ENCODE data around the gene C6orf47. TPM values are rescaled to one million over a fixed set of nuclear protein-coding genes. Genes with fewer than 3 reads are reported as not detected.
A peak's percentile ranks its signal among the peaks of the same experiment; 100 is the strongest.

The C6orf47 gene
- total and polyA plus RNA-seq, 2 of the 13 experiments (the other 11 are each of a cell fraction or from before 2014, with no cell fraction given): 1.7 to 18.1 TPM

GRCh38 chr6:31654574-31655348 is 5.8 kb downstream of the C6orf47 start:
- BruUV-seq (replicated peaks): no TSS peak
- TF ChIP-seq ATRX (CRISPR knock-in tag; IDR thresholded peaks at IDR 0.05; ENCODE audit: borderline replicate concordance): no peak
- TF ChIP-seq KDM4B (CRISPR knock-in tag; IDR thresholded peaks at IDR 0.05): no peak
- TF ChIP-seq ZNF784 (CRISPR knock-in tag; IDR thresholded peaks at IDR 0.05; ENCODE audit: borderline replicate concordance): no peak
- TF ChIP-seq ZNF142 (CRISPR knock-in tag; IDR thresholded peaks at IDR 0.05): no peak
- TF ChIP-seq ZC3H4 (CRISPR knock-in tag; IDR thresholded peaks at IDR 0.05; ENCODE audit: borderline replicate concordance): 0 out of 2 replicates have a peak, but pooled peaks have one; percentile 83
- TF ChIP-seq SRY (CRISPR knock-in tag; IDR thresholded peaks at IDR 0.05): no peak
- TF ChIP-seq ZSCAN12 (CRISPR knock-in tag; IDR thresholded peaks at IDR 0.05): no peak
- no peak for TF ChIP-seq ZBTB20 (CRISPR knock-in tag; IDR thresholded peaks at IDR 0.05; ENCODE audit: borderline replicate concordance, low read depth)
- no peak for TF ChIP-seq TFE3 (CRISPR knock-in tag; IDR thresholded peaks at IDR 0.05)
- TF ChIP-seq ZNF512B (CRISPR knock-in tag; IDR thresholded peaks at IDR 0.05; ENCODE audit: borderline replicate concordance): no peak

More at GRCh38 chr6:31654574-31655348, 5.8 kb downstream of the C6orf47 start:
- no peaks in the 10 kb centered on the region for H3K9me3 ChIP-seq (ENCODE audit: low read length)
- ATAC-seq (no peak), DNase-seq (ENCODE audit: low spot score) (peak; percentile 60), FAIRE-seq (no peak)
- peak overlapping the region; percentile 96 for H3K27ac ChIP-seq (ENCODE audit: extremely low read length, insufficient read depth, low read length)
- H3K36me3 ChIP-seq (replicated peaks in 1 of 2; ENCODE audit: control insufficient read depth in 1 of 2, insufficient read depth in 2 of 2, low read length in 2 of 2): peaks cover 6 to 24% of the 10 kb centered on the region in 2 experiments
- H3K4me1 ChIP-seq (ENCODE audit: insufficient read depth, low read length): peaks cover 81% of the 10 kb centered on the region
- in situ Hi-C loops (cut with HindIII; ENCODE audit: extremely low pct_ligation_motif_present, low pct_unique_long_range_greater_than_20kb) (no loop called here), intact Hi-C loops (cut with micrococcal nuclease; ENCODE audit: unreplicated experiment) (loop anchor here (10.0 kb wide), 1 partner anchor 110 kb away; the partner anchor contains the start of genes ATP6V1G2, DDX39B and NFKBIL1)
- peak overlapping the region; percentile 100 for H3K4me2 ChIP-seq (ENCODE audit: low read depth, low read length)
- H3K27me3 ChIP-seq (ENCODE audit: control insufficient read depth in 1 of 2, insufficient read depth in 2 of 2, low read length in 2 of 2): no peaks in the 10 kb centered on the region; a peak in 2 of 5 replicates
- H3K79me2 ChIP-seq (ENCODE audit: insufficient read depth, low read length): peaks cover 66% of the 10 kb centered on the region
- POLR2A ChIA-PET: interaction anchor here (0.9 to 8.0 kb wide), 43 partner anchors 9 to 475 kb away, joined by 3 to 438 read pairs (median 6); partner anchors contain the start of genes ABHD16A, AIF1, ATP6V1G2 and C2
- peak overlapping the region; percentile 69 for H3K9ac ChIP-seq (ENCODE audit: insufficient read depth, low read depth, low read length)
- peak overlapping the region; percentile 41 to 78 (median 44) for H3K4me3 ChIP-seq (replicated peaks in 1 of 3; ENCODE audit: insufficient read depth in 1 of 3, low read depth in 2 of 3, low read length in 3 of 3)
- H2AFZ ChIP-seq (ENCODE audit: low read length): no peak overlapping the region
- H4K20me1 ChIP-seq (ENCODE audit: insufficient read depth, low read length): peaks cover 17% of the 10 kb centered on the region; the same call in 1 of the 2 replicates
- WGBS (ENCODE audit: low lambda C conversion rate): 16% methylated on average over 8 of the region's 8 CpGs
- CTCF ChIA-PET (ENCODE audit: low intra/inter-chr PET ratio, low total read pairs): no interaction called here

Measured in HepG2 (cell line).